Neural progenitor cell (in vitro differentiated cells): Measurements from ENCODE around the gene ULK4.

ENCODE experiments used
- CTCF ChIP-seq: fragments of 200-600 bp; sonication (generic); IDR thresholded peaks from 2 replicates; pipeline ENCODE4 v1.5.1; 2017; ENCODE audit warnings: antibody characterized with exemption, mild to moderate bottlenecking
- EZH2 ChIP-seq: fragments of 200-600 bp; sonication (generic); IDR thresholded peaks from 2 replicates; pipeline ENCODE4 v1.6.1; 2017; ENCODE audit warnings: antibody characterized with exemption, mild to moderate bottlenecking, moderate library complexity

GRCh38 chr3:41638381-41638780 lies 323.5 kb downstream of the ULK4 start:
- TF ChIP-seq CTCF (no peak), EZH2 (no peak)
